ENCODE data around the gene HINT2.

The HINT2 gene

GRCh38 chr9:35776018-35776417 is 38.8 kb downstream of the HINT2 start:
- DNase-seq (ENCODE audit: low read depth in 2 of 2): no peak

- DNase-seq (ENCODE audit: low read depth in 2 of 2): no peak
Observed at GRCh38 chr9:35774907-35775635, 39.8 kb downstream of the HINT2 start.

- no peak for DNase-seq (ENCODE audit: low read depth in 2 of 2)
Observed at GRCh38 chr9:35771943-35772342, 42.9 kb downstream of the HINT2 start.

- no peak for DNase-seq (ENCODE audit: low read depth in 2 of 2)
Observed at GRCh38 chr9:35771534-35771933, 43.3 kb downstream of the HINT2 start.

- no peak for DNase-seq (ENCODE audit: low read depth in 2 of 2)
Observed at GRCh38 chr9:35771075-35771433, 43.8 kb downstream of the HINT2 start.

- no peak for DNase-seq (ENCODE audit: low read depth in 2 of 2)
Observed at GRCh38 chr9:35769763-35770162, 45.1 kb downstream of the HINT2 start.

GRCh38 chr9:35767458-35767857 is 47.4 kb downstream of the HINT2 start:
- DNase-seq (ENCODE audit: low read depth in 2 of 2): no peak

- no peak for DNase-seq (ENCODE audit: low read depth in 2 of 2)
Observed at GRCh38 chr9:35766997-35767396, 47.8 kb downstream of the HINT2 start.

- DNase-seq (ENCODE audit: low read depth in 2 of 2): no peak
Observed at GRCh38 chr9:35763803-35764202, 51.0 kb downstream of the HINT2 start.

- DNase-seq (ENCODE audit: low read depth in 2 of 2): no peak
Observed at GRCh38 chr9:35763181-35763580, 51.7 kb downstream of the HINT2 start.

Measured in stimulated activated CD4-positive, alpha-beta T cell treated with anti-CD3 and anti-CD28 coated beads, Interleukin-1b, Interleukin-23, amount 100 ng/mL, for 4 hours (primary cell).